ENCODE measurements around the gene CRACR2A. TPM values are rescaled to one million over a fixed set of nuclear protein-coding genes. Genes with fewer than 3 reads are reported as not detected.

The CRACR2A gene
- total and polyA plus RNA-seq, 10 of the 15 experiments (the other 5 are each of a cell fraction or from before 2014, with no cell fraction given) = 2.1 to 18.0 (median 13.2) TPM

DNA sequence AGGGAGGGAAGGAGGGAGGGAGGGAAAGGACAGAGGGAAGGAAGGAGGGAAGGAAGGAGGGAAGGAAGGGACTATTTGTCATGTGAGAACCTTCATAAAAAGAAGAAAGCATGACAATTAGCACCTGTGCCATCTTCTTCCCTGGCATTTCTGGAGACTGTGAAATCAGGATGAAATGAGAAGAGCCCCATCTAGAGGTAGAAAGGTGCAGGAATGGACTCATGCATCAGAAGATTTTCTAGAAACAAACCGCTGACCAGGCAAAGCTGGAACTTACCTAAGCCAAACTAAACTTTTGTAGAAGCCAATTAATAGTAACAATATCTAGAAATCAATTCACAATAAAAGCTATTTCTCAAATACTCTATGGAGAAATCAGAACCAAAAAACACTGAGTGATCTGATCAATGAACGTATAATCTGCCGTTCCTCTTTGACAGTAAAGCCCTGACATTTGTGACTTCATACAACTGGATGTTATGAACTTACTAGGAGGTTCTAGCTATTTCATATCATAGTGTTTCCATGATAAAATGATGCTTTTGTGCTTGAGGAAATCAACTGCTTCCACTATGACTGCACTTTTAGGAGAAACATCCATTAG is 24.4 kb upstream of the CRACR2A start:
- CTCF ChIA-PET = interaction anchor here (0.6 to 2.1 kb wide), 25 partner anchors 9 to 501 kb away, joined by 3 to 25 read pairs (median 4); no protein-coding TSS in a partner anchor
- H3K27ac ChIP-seq (ENCODE audit: control insufficient read depth, insufficient read depth) = no peak overlapping the region
- no peaks in the 10 kb centered on the region for H3K36me3 ChIP-seq (ENCODE audit: control insufficient read depth in 2 of 2, insufficient read depth in 2 of 2, low read length in 1 of 2)
- H3K4me2 ChIP-seq (ENCODE audit: control insufficient read depth, insufficient read depth) = no peak overlapping the region
- WGBS (ENCODE audit: insufficient coverage, insufficient replicate concordance, low lambda C conversion rate, missing lambda C conversion rate) = 67% methylated on average over 3 of the region's 3 CpGs
- peak; percentile 69; the same call in 2 of the 3 replicates for ATAC-seq
- H4K20me1 ChIP-seq (ENCODE audit: control insufficient read depth, insufficient read depth) = no peaks in the 10 kb centered on the region
- RAD21 ChIA-PET (ENCODE audit: unreplicated experiment) = interaction anchor here (0.9 to 2.7 kb wide), 4 partner anchors 23 to 477 kb away, joined by 3 to 17 read pairs (median 3); no protein-coding TSS in a partner anchor
- no peak overlapping the region for H3K4me3 ChIP-seq
- H3K9me3 ChIP-seq (replicated peaks; ENCODE audit: control insufficient read depth, insufficient read depth, low read length) = no peaks in the 10 kb centered on the region; the same call in 2 of the 3 replicates
- POLR2A ChIA-PET = no interaction called here
- peak; percentile 71 for FAIRE-seq
- no peaks in the 10 kb centered on the region for H3K27me3 ChIP-seq (replicated peaks in 1 of 2; ENCODE audit: control insufficient read depth in 2 of 2, insufficient read depth in 2 of 2, low read length in 1 of 2)
- no peaks in the 10 kb centered on the region for H3K79me2 ChIP-seq (ENCODE audit: control insufficient read depth, insufficient read depth, low read length)
- SMC1A ChIA-PET (ENCODE audit: uncharacterized antibody, unreplicated experiment) = interaction anchor here (1.1 to 2.5 kb wide), 4 partner anchors 28 to 477 kb away, joined by 3 to 17 read pairs (median 4); no protein-coding TSS in a partner anchor
- no peak overlapping the region for H2AFZ ChIP-seq (ENCODE audit: control insufficient read depth, low read depth, low read length)
- intact Hi-C loops (cut with micrococcal nuclease; ENCODE audit: unreplicated experiment) = loop anchor here (1.0 to 5.0 kb wide), 2 partner anchors 120 to 477 kb away; no protein-coding TSS in a partner anchor
- BruUV-seq (replicated peaks) = no TSS peak
- H3K4me1 ChIP-seq (ENCODE audit: control insufficient read depth, insufficient read depth, low read length) = no peaks in the 10 kb centered on the region
- no peak for DNase-seq (ENCODE audit: low read depth, low spot score)
- TF ChIP-seq FOXM1 (IDR thresholded peaks at IDR 0.05; ENCODE audit: low read depth, low read length) = no peak
- TF ChIP-seq ASH2L (IDR thresholded peaks at IDR 0.05; ENCODE audit: borderline replicate concordance, low read depth) = no peak
- TF ChIP-seq, protein P1, sequence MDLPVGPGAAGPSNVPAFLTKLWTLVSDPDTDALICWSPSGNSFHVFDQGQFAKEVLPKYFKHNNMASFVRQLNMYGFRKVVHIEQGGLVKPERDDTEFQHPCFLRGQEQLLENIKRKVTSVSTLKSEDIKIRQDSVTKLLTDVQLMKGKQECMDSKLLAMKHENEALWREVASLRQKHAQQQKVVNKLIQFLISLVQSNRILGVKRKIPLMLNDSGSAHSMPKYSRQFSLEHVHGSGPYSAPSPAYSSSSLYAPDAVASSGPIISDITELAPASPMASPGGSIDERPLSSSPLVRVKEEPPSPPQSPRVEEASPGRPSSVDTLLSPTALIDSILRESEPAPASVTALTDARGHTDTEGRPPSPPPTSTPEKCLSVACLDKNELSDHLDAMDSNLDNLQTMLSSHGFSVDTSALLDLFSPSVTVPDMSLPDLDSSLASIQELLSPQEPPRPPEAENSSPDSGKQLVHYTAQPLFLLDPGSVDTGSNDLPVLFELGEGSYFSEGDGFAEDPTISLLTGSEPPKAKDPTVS (IDR thresholded peaks at IDR 0.05; ENCODE audit: low read depth, low read length) = no peak
- TF ChIP-seq MYC (IDR thresholded peaks at IDR 0.05; ENCODE audit: insufficient read depth, insufficient read length, insufficient replicate concordance, low read length, severe bottlenecking) = no peak
- no peak for TF ChIP-seq HDGF (IDR thresholded peaks at IDR 0.05)
- no peak for TF ChIP-seq TCF3 (IDR thresholded peaks at IDR 0.05; ENCODE audit: borderline replicate concordance, insufficient read depth, low read depth, low read length)
- TF ChIP-seq CREB1 (IDR thresholded peaks at IDR 0.05; ENCODE audit: low read depth) = no peak
- no peak for TF ChIP-seq LARP7 (IDR thresholded peaks at IDR 0.05)
- no peak for TF ChIP-seq JUND (IDR thresholded peaks at IDR 0.05; ENCODE audit: low read depth, low read length)
- no peak for TF ChIP-seq TCF12 (IDR thresholded peaks at IDR 0.05; ENCODE audit: low read depth, low read length)
- no peak for TF ChIP-seq MTA3 (IDR thresholded peaks at IDR 0.05; ENCODE audit: borderline replicate concordance, low read length)
- peak; percentile 51; the same call in 1 of the 2 replicates for TF ChIP-seq SMC3 (IDR thresholded peaks at IDR 0.05; ENCODE audit: borderline replicate concordance, low read length)
- peak; percentile 79 for TF ChIP-seq RAD21 (IDR thresholded peaks at IDR 0.05; ENCODE audit: insufficient read depth, low read depth, low read length)
- TF ChIP-seq, protein P2, sequence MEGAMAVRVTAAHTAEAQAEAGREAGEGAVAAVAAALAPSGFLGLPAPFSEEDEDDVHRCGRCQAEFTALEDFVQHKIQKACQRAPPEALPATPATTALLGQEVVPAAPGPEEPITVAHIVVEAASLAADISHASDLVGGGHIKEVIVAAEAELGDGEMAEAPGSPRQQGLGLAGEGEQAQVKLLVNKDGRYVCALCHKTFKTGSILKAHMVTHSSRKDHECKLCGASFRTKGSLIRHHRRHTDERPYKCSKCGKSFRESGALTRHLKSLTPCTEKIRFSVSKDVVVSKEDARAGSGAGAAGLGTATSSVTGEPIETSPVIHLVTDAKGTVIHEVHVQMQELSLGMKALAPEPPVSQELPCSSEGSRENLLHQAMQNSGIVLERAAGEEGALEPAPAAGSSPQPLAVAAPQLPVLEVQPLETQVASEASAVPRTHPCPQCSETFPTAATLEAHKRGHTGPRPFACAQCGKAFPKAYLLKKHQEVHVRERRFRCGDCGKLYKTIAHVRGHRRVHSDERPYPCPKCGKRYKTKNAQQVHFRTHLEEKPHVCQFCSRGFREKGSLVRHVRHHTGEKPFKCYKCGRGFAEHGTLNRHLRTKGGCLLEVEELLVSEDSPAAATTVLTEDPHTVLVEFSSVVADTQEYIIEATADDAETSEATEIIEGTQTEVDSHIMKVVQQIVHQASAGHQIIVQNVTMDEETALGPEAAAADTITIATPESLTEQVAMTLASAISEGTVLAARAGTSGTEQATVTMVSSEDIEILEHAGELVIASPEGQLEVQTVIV (IDR thresholded peaks at IDR 0.05; ENCODE audit: borderline replicate concordance, partially characterized antibody) = no peak
- TF ChIP-seq, protein P3, sequence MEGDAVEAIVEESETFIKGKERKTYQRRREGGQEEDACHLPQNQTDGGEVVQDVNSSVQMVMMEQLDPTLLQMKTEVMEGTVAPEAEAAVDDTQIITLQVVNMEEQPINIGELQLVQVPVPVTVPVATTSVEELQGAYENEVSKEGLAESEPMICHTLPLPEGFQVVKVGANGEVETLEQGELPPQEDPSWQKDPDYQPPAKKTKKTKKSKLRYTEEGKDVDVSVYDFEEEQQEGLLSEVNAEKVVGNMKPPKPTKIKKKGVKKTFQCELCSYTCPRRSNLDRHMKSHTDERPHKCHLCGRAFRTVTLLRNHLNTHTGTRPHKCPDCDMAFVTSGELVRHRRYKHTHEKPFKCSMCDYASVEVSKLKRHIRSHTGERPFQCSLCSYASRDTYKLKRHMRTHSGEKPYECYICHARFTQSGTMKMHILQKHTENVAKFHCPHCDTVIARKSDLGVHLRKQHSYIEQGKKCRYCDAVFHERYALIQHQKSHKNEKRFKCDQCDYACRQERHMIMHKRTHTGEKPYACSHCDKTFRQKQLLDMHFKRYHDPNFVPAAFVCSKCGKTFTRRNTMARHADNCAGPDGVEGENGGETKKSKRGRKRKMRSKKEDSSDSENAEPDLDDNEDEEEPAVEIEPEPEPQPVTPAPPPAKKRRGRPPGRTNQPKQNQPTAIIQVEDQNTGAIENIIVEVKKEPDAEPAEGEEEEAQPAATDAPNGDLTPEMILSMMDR (IDR thresholded peaks at IDR 0.05 in 2 of 3, conservative IDR thresholded peaks at IDR 0.05 in 1 of 3; ENCODE audit: control insufficient read depth in 2 of 3, extremely low read depth in 1 of 3, insufficient read depth in 1 of 3, low read depth in 3 of 3, low read length in 3 of 3) = peak; percentile 56 to 72 (median 65); a peak in 5 of 6 replicates
- H3K9ac ChIP-seq (ENCODE audit: control insufficient read depth, insufficient read depth, low read length) = no peak overlapping the region
- in situ Hi-C loops (cut with MboI) = loop anchor here (10.0 kb wide), 1 partner anchor 483 kb away; no protein-coding TSS in a partner anchor

Data from GM12878 (cell line).